GM21381 (cell line): ENCODE measurements around the gene NAA38.

Source experiments
- ATAC-seq: cut with Tn5 transposase; IDR thresholded peaks from one replicate; pipeline ENCODE4 v1.9.1; 2021; ENCODE audit warnings: mild to moderate bottlenecking, moderate library complexity; ENCODE audit not compliant: unreplicated experiment

NAA38 gene

DNA sequence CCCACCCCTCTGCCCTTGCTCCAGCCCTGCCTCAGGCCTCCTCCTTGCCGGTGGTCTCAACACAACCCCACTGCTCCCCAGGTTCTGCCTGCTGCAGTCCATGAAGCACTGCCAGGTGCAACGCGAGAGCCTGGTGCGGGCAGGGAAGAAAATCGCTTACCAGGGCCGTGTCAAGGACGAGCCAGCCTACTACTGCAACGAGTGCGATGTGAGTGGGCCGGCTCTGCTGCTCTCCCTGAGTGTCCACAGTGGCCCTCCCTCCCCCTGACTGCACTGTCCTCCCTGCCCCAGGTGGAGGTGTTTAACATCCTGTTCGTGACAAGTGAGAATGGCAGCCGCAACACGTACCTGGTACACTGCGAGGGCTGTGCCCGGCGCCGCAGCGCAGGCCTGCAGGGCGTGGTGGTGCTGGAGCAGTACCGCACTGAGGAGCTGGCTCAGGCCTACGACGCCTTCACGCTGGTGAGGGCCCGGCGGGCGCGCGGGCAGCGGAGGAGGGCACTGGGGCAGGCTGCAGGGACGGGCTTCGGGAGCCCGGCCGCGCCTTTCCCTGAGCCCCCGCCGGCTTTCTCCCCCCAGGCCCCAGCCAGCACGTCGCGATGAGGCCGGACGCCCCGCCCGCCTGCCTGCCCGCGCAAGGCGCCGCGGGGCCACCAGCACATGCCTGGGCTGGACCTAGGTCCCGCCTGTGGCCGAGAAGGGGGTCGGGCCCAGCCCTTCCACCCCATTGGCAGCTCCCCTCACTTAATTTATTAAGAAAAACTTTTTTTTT lies 4.3 kb downstream of the NAA38 start:
- ATAC-seq = no peak

DNA sequence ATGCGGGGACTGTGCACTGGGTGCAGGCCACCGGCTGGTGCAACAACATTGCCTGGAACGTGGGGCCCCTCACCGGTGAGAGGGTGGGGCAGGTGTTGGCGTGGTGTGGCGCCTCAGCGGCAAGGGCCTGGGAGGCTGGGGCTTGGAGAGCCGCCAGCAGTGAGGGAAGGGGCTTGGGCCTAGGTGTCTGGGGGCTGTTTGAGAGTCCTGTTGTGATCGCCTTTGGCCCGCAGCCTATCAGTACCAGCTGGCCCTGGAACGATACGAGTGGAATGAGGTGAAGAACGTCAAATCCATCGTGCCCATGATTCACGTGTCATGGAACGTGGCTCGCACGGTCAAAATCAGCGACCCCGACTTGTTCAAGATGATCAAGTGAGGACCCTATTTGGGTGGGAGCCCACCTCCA lies 5.1 kb downstream of the NAA38 start:
- no peak for ATAC-seq

DNA sequence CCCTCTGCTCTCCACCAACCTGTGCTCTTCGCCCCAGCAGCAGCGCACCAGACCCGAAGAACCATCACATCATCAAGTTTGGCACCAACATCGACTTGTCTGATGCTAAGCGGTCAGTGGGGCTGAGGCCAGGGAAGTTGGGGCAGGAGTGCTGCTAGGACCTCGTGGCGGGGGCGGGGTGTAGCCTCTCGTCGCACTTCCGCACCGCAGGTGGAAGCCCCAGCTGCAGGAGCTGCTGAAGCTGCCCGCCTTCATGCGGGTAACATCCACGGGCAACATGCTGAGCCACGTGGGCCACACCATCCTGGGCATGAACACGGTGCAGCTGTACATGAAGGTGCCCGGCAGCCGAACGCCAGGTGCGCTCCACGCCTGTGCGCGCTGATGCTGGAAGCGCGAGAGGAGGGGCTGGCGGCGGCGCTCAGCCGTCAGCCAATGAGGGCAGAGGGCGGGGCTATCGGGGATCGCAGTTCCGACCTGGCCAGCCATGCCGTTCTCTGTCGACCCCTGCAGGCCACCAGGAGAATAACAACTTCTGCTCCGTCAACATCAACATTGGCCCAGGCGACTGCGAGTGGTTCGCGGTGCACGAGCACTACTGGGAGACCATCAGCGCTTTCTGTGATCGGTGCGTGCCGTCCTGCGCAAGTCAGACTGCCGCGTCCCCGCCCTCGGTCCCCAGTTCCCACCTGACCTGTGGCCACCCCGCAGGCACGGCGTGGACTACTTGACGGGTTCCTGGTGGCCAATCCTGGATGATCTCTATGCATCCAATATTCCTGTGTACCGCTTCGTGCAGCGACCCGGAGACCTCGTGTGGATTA lies 5.7 kb downstream of the NAA38 start:
- ATAC-seq = peak; percentile 55

DNA sequence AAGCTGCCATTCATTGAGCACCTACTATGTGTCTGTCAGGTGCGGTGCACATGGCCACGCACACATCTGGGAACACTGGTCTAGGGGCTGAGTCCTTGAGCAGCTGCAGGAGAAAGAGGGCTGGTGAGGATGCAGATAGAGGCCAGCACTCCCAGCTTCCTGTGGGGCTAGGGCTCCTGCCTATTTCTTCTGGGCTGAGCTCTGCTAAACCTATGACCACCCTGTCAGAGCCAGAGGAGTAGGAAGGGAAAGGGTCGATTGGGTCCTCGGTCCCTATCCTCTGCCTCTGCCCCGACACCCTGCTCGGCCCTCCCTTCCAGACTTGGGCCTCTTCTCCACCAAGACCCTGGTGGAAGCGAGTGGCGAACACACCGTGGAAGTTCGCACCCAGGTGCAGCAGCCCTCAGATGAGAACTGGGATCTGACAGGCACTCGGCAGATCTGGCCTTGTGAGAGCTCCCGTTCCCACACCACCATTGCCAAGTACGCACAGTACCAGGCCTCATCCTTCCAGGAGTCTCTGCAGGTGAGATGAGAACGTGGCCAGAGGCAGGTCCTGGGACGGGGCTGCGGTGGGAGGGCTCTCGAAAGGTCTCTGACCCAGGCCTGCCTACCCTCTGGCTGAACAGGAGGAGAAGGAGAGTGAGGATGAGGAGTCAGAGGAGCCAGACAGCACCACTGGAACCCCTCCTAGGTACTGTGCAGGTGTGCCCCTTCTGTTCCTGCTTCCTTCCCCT lies 6.5 kb downstream of the NAA38 start:
- ATAC-seq = no peak

DNA sequence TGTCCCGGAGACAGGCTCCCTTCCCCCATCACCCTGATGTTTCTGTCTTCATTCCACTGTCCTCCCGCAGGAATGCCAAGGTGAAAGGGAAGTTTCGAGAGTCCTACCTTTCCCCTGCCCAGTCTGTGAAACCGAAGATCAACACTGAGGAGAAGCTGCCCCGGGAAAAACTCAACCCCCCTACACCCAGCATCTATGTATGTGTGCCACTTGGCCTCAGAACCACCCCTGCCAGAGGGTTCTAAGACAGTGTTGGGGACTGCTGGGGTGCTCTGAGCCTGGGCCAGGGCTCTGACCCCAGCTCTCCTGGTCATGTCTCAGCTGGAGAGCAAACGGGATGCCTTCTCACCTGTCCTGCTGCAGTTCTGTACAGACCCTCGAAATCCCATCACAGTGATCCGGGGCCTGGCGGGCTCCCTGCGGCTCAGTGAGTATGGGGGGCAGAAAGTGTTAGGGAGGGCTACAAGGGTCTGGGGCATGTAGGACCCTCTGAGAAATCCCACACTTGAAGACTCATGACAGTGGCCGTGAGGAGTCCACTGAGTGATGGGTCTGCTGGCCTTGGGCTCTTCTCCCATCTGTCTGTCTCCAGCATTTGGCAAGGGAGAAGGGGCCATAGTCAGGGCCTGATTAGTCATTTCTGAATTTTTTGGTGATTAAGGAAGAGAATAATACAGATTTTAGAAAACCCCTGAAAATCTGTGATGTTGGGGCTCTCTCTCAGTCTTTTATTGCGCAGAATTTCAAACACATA lies 7.4 kb downstream of the NAA38 start:
- ATAC-seq = no peak

DNA sequence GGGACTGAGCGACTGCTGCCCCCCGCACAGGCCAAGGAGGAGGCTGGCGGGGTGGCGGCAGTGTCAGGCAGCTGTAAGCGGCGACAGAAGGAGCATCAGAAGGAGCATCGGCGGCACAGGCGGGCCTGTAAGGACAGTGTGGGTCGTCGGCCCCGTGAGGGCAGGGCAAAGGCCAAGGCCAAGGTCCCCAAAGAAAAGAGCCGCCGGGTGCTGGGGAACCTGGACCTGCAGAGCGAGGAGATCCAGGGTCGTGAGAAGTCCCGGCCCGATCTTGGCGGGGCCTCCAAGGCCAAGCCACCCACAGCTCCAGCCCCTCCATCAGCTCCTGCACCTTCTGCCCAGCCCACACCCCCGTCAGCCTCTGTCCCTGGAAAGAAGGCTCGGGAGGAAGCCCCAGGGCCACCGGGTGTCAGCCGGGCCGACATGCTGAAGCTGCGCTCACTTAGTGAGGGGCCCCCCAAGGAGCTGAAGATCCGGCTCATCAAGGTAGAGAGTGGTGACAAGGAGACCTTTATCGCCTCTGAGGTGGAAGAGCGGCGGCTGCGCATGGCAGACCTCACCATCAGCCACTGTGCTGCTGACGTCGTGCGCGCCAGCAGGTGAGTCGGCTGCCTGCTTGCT lies 8.1 kb downstream of the NAA38 start:
- no peak for ATAC-seq

DNA sequence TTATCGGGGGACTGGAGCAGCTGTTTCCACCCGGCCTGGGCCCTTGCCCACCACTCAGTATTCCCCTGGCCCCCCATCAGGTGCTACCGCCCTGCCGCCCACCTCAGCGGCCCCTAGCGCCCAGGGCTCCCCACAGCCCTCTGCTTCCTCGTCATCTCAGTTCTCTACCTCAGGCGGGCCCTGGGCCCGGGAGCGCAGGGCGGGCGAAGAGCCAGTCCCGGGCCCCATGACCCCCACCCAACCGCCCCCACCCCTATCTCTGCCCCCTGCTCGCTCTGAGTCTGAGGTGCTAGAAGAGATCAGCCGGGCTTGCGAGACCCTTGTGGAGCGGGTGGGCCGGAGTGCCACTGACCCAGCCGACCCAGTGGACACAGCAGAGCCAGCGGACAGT lies 8.6 kb downstream of the NAA38 start:
- ATAC-seq = no peak

DNA sequence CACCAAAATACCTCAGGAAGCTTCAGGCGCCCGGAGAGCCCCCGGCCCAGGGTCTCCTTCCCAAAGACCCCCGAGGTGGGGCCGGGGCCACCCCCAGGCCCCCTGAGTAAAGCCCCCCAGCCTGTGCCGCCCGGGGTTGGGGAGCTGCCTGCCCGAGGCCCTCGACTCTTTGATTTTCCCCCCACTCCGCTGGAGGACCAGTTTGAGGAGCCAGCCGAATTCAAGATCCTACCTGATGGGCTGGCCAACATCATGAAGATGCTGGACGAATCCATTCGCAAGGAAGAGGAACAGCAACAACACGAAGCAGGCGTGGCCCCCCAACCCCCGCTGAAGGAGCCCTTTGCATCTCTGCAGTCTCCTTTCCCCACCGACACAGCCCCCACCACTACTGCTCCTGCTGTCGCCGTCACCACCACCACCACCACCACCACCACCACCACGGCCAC lies 9.2 kb downstream of the NAA38 start:
- no peak for ATAC-seq

DNA sequence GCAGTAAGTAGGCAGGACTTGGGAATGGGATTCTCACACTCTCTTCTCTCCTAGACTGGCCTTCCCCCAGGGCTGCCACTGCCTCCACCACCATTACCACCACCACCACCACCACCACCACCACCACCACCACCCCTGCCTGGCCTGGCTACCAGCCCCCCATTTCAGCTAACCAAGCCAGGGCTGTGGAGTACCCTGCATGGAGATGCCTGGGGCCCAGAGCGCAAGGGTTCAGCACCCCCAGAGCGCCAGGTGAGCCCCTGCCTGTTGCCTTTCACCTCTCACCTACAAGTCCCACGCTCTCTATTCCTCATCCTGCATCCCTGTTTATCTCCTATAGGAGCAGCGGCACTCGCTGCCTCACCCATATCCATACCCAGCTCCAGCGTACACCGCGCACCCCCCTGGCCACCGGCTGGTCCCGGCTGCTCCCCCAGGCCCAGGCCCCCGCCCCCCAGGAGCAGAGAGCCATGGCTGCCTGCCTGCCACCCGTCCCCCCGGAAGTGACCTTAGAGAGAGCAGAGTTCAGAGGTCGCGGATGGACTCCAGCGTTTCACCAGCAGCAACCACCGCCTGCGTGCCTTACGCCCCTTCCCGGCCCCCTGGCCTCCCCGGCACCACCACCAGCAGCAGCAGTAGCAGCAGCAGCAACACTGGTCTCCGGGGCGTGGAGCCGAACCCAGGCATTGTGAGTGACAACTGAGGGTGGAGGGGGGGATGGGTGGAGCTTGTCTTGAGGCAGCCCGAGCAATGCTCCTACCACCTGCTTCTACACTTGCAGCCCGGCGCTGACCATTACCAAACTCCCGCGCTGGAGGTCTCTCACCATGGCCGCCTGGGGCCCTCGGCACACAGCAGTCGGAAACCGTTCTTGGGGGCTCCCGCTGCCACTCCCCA lies 10.3 kb downstream of the NAA38 start:
- no peak for ATAC-seq

DNA sequence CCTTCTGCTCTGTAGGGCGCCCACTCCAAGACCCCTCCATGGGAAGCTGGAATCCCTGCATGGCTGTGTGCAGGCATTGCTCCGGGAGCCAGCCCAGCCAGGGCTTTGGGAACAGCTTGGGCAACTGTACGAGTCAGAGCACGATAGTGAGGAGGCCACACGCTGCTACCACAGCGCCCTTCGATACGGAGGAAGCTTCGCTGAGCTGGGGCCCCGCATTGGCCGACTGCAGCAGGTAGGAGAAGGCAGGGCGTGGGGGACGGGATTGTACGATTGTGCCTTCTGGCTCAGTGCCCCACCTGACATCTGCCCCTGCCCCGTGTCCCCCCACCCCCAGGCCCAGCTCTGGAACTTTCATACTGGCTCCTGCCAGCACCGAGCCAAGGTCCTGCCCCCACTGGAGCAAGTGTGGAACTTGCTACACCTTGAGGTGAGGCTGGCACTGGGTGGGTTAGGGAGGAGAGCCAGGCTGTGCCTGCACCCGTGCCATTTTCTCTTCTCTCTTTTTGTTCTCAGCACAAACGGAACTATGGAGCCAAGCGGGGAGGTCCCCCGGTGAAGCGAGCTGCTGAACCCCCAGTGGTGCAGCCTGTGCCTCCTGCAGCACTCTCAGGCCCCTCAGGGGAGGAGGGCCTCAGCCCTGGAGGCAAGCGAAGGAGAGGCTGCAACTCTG lies 11.2 kb downstream of the NAA38 start:
- ATAC-seq = no peak

DNA sequence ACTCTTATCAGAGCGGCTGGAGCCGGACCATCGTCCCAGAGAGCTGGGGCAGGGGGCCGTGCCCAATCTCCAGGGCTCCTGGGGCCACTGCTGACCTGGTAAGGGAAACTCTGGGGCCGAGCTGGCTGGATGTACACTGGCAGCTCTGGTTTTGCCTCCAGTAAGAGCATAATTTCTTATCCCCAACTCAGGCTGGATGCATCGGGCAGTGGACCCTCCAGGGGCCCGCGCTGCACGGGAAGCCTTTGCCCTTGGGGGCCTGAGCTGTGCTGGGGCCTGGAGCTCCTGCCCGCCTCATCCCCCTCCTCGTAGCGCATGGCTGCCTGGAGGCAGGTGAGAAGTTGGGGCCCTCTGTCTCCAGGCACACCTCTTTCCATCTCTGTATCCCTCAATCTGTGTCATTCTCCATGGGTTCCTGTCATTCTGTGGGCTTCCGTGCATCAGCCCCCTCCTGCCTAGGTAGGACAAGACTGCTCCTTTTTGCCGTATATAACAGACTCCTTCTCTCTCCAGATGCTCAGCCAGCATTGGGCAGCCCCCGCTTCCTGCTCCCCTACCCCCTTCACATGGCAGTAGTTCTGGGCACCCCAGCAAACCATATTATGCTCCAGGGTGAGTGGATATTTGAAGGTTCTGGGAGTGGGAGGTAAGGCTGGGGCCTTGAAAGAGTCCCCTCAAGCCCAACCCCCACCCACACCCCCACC lies 11.8 kb downstream of the NAA38 start:
- ATAC-seq = no peak

DNA sequence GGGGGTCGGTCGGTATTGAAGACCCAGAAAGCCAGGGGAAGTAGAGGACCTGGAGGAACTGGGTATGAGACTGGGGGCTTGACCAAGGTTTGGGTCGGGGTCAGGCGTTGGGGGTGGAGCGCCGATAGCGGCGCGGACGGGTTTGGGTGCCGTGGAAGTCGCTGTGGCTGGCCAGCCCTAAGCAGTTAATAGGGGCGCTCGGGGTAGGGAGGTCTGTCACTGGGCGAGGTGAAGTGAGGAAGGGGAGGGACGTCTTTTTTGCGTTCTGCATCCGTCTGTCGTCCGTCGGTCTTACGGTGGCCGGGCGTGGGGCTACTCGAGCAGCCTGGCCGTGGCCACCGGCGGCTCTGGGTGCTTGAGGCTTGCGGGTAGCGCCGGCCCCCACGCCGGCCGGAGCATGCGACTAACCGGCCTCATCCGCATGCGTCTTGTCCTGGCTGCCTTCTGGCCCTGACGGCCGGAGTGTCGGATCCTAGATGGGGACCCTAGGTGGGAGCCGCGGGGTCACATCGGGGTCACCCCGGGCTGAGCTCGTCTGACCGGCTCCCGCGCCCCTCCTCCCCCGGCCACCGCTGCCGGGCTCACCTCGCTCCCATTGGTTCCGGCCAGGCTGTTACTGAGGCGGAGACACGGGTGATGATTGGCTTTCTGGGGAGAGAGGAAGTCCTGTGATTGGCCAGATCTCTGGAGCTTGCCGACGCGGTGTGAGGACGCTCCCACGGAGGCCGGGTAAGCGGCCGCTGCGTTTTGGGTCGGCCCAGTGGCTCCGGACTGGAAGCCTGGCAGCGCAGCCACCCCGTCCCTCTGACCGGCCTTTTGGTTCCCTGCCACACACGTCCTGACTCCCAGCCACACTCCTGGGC lies 12.8 kb downstream of the NAA38 start:
- peak; percentile 41 for ATAC-seq

DNA sequence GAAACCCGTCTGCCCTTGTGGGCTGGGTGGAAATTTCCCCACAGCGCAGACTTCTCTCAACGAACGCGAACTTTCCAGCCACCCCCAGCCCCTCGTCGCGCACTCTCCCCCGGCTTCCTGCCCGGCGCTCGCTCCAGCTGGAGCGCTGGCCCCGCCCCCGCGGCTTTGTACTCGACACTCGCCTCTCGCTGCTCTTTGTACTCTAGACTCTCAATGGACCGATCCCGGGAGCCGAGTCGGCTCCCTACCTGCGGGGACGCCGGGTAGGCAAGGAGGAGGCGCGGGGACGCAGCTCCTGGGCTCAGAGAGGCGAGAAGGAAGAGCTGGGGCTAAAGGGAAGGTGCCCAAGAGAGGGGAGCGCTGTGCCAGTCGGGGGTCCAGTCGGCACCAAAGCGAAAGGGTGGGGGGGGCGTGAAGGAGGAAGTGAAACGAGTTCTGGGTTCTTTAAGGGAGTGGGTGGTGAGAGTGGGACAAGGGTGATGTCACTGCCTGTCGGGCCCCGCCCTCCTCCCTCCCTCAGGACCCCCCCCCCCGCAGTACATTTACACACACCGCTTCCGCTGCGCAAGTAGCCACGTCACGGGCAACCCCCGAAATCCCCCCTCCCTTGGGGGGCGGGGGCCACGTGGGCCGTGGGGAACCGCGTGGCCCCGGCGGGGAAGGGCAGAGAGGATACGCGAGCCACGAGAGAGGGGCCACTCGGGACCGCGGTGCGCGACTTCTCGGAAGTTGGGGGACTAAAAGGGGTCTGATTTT lies 13.6 kb downstream of the NAA38 start:
- peak; percentile 25 for ATAC-seq

DNA sequence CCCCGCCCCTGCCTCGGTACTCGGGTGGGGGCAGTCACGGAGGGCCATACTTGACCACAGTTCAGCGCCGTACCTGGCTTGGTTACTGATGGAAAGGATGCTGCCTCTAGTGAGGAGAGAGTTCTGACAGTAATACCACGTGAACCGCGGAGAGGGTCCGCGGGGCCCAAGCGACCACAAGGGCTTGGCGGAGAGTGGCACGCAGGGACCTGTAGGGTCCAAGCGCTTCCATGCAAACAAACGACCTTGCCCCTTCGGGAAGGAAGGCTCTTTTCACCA lies 14.2 kb downstream of the NAA38 start:
- ATAC-seq = no peak

DNA sequence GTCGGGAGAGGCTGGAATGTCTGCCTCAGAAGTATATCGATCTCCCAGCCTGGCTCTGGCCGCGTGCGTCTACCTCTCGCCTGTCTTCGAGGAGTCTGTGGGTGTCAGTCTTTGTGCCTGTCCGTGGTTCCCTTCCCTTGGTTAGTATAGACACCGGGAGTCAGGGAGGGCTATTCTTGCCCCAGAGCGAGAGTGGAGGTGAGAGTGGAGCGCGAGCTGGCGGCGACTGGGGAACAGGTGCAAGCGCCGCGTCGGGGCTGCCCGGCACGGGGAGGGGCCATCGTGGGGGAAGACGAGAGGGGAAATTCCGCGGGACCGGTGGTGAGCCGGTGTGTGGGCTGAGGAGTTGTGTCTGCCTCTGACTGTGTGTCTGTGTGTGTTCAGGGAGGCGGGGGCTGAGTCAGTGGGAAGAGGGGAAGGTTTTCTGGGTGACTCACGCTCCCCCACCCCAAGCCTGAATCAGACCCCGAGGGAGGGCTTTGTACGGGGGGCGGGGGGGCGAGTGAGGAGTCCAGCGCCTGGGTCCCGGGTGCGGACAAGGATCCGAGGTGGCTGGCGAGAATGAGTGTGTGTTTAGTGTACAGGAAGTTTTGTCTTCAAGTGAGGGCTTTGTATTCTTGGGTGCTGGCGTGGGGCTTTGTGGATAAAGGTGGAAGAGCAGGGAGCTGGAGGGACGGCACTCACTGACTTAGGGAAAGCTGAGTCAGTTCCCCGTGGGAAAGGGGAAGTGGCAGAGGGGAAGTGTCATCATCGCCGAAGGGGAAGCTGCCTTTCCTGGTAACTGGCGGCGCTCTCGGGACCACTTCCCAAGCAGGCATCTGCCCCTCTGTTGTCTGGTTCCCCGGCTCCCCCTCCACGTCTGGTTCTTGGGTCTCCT lies 14.7 kb downstream of the NAA38 start:
- ATAC-seq = no peak

DNA sequence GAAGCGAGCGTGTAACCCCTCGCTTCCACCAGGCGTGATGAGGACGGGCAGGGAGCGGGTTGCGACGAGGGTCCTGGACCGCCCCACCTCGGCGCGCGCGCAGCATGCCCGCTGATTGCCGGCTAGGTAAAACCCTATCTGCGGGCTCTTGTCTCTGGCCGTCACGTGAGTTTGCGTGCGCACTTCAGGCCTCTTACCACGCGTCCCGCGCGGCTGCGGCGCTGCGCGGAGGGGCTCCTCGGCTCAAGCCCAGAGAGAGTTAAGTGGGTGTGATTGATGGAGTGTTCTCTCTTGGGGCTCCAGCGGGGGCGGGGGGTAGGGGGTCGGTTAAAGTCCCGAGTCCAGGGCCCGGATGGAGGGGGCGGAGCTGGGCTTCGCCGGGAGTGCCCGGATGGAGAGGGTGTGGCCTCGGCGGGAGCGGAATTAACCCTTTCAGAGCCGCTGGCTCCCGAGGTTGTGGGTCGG lies 15.4 kb downstream of the NAA38 start:
- no peak for ATAC-seq
